Left ventricle myocardium inferior (tissue), 1 donor: ENCODE data around the gene PAM. TPM values are rescaled to one million over a fixed set of nuclear protein-coding genes. Genes with fewer than 3 reads are reported as not detected.

Source experiments
- DNase-seq: peaks from one replicate; pipeline ENCODE4 v3.0.0-alpha.2; 2020
- H3K27ac ChIP-seq: fragments of 200-600 bp; replicated peaks from 2 replicates; pipeline ENCODE4 v1.8.0; 2021
- H3K27me3 ChIP-seq: fragments of 200-600 bp; 2 replicates; pipeline ENCODE4 v1.8.0; 2021; ENCODE audit warnings: low read depth
- H3K36me3 ChIP-seq: fragments of 200-600 bp; 2 replicates; pipeline ENCODE4 v1.8.0; 2021
- H3K4me1 ChIP-seq: fragments of 200-600 bp; 2 replicates; pipeline ENCODE4 v1.8.0; 2021
- H3K4me3 ChIP-seq: fragments of 200-600 bp; 2 replicates; pipeline ENCODE4 v1.8.0; 2021; ENCODE audit warnings: mild to moderate bottlenecking, moderate library complexity
- H3K9me3 ChIP-seq: fragments of 200-600 bp; replicated peaks from 2 replicates; pipeline ENCODE4 v1.8.0; 2021
- intact Hi-C: fragments of 100-400 bp; cut with micrococcal nuclease; formaldehyde crosslinking; loops from one replicate; pipeline ENCODE4 v1.11.0; 2022
- total RNA-seq: library from RNA; stranded (reverse); fragmentation: NEBNext Ultra II Directional; extraction: Animal tissue kit (Norgen Biotek cat#: 25700); gene quantifications from one replicate; pipeline ENCODE4 v1.2.1, GENCODE V29; 2021
- TF ChIP-seq, protein P1 (sequence below): fragments of 200-600 bp; IDR thresholded peaks from 2 replicates; pipeline ENCODE4 v1.8.0; 2021; ENCODE audit warnings: antibody characterized with exemption, mild to moderate bottlenecking, borderline replicate concordance
- donor health status: DM: no; HTN: yes; CAD: no; lungs with severe emphysema.

PAM gene
- total RNA-seq, 1 donor from 2014 or later = 1,051 TPM

DNA sequence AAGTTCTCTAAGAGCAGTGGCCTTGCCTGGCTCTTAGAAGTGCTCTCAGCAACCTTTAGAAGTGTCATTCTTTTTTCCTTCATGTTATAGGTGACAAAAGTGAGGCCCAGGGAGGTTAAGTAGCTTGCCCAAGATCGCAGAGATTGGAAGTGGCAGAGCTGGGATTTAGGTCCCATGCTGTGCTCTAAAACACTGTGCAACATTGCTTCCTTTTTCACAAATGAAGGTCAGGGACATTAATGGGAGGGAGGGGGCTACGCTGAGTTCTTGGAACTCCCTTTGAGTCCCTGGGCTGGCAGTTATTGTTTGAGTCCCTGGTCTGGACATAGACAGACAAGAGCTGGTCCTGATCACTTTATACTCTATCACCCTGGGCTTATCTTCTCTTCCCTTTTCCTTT lies 45.3 kb downstream of the PAM start:
- Histone ChIP-seq H3K36me3 (no peaks in the 10 kb centered on the region), H3K27ac (peak overlapping the region; percentile 65), H3K27me3 (no peaks in the 10 kb centered on the region), H3K4me1 (peaks cover 69% of the 10 kb centered on the region), H3K4me3 (no peak overlapping the region), H3K9me3 (no peaks in the 10 kb centered on the region)
- no peak for DNase-seq
- TF ChIP-seq, protein P1, sequence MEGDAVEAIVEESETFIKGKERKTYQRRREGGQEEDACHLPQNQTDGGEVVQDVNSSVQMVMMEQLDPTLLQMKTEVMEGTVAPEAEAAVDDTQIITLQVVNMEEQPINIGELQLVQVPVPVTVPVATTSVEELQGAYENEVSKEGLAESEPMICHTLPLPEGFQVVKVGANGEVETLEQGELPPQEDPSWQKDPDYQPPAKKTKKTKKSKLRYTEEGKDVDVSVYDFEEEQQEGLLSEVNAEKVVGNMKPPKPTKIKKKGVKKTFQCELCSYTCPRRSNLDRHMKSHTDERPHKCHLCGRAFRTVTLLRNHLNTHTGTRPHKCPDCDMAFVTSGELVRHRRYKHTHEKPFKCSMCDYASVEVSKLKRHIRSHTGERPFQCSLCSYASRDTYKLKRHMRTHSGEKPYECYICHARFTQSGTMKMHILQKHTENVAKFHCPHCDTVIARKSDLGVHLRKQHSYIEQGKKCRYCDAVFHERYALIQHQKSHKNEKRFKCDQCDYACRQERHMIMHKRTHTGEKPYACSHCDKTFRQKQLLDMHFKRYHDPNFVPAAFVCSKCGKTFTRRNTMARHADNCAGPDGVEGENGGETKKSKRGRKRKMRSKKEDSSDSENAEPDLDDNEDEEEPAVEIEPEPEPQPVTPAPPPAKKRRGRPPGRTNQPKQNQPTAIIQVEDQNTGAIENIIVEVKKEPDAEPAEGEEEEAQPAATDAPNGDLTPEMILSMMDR = no peak
- intact Hi-C loops = no loop called here

DNA sequence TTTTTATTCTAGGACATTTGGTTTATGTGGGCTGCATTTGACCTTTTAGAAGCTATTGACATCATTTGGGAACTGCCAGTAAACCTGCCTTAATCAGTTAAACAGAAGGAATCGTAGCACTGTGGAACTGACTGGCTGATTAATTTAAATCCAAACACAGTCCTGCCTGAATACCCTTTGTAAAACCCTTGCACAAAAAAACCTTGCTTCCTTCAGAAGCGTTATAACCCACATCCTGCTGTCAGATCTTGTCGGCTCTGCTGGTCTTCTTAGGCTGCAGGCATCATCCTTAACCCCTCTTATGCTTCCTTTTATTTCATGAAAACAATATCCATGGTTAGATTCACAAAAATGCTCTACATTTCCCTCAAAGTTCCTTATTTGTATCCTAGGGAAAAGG lies 46.3 kb downstream of the PAM start:
- H3K9me3 ChIP-seq = no peaks in the 10 kb centered on the region
- H3K27me3 ChIP-seq = no peaks in the 10 kb centered on the region
- no peak for DNase-seq
- TF ChIP-seq, protein P1 = no peak
- peak overlapping the region; percentile 65 for H3K27ac ChIP-seq
- H3K4me1 ChIP-seq = peaks cover 71% of the 10 kb centered on the region
- intact Hi-C loops = no loop called here
- H3K36me3 ChIP-seq = no peaks in the 10 kb centered on the region
- H3K4me3 ChIP-seq = no peak overlapping the region

DNA sequence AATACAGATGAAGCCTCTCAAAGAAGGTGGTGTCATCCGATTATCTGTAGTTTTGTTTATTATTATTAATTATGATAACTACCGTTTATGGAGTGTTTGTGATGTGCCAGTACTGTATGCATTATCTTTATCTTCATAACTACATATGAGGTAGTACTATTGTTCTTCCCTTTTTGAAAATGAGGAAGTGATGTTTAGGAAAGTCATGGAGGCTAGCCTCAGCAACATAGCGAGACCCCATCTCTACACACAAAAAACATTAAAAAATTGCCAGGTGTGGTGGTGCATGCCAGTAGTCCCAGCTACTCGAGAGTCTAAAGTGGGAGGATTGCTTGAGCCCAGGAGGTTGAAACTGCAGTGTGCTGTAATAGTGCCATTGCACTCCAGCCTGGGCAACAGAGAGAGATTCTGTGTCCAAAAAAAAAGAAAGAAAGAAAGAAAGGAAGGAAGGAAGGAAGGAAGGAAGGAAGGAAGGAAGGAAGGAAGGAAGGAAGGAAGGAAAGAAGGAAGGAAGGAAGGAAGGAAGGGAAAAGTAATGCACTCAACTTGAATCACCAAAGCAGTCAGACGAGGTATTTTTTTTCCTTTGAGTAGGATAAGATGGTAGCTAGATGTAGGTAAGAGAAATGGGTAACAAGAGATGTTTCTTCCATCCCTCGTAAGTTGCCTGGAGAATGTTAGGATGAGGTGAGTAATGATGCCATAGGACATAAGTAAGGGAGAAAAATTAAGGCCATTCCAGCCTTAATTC lies 47.8 kb downstream of the PAM start:
- Histone ChIP-seq H3K4me1 (peaks cover 70% of the 10 kb centered on the region), H3K9me3 (no peaks in the 10 kb centered on the region), H3K36me3 (no peaks in the 10 kb centered on the region), H3K27me3 (no peaks in the 10 kb centered on the region), H3K4me3 (no peak overlapping the region), H3K27ac (no peak overlapping the region)
- TF ChIP-seq, protein P1 = no peak
- no peak for DNase-seq
- intact Hi-C loops = no loop called here

DNA sequence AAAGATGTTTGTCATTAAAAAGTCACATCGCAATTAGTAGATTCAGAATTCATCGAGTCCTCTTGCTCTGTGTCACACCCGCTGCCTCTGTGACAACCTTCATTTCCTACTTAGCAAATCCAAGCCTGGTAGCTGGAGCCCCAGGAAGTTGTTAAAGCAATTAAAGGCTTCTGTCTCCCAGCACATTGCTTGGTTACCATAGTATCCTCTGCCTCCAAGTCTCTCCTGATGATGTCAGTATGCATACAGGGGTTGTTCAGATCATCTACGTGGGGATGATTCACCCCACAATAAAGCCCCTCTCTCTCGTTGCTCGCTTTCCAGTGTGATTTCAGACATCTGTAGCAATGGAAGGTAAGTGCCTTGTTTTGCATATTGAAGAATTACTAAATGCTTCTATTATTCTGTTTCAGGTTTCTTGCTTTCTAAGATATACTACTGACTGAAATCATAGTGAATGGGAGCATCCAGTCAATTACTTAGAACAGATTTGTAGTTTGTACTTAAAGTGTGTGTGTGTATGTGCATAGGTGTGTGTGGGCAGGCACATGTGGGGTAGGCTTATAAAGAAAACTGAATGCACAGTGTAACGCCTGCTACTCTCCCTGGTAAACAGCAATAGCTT lies 52.9 kb downstream of the PAM start:
- DNase-seq = no peak
- H3K9me3 ChIP-seq = no peaks in the 10 kb centered on the region
- H3K4me1 ChIP-seq = peaks cover 56% of the 10 kb centered on the region
- intact Hi-C loops = no loop called here
- no peaks in the 10 kb centered on the region for H3K36me3 ChIP-seq
- peak overlapping the region; percentile 39 for H3K27ac ChIP-seq
- no peak overlapping the region for H3K4me3 ChIP-seq
- H3K27me3 ChIP-seq = no peaks in the 10 kb centered on the region
- TF ChIP-seq, protein P1 = no peak

DNA sequence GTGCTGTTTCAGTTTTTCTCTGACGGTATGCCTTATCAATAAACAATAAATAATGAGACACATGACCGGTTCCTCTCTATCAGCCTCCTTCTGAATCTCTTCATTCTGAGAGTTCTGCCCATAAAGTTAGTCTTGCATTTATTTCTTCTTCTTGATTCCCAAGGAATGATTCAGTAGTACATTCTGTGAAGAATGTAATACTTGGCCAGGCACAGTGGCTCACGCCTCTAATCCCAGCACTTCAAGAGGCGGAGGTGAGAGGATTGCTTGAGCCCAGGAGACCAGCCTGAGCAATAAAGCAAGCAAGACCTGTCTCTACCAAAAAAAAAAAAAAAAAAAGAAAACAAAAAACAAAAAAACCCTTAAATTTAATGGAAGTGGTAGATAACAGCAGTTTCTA lies 53.9 kb downstream of the PAM start:
- Histone ChIP-seq H3K4me1 (peaks cover 61% of the 10 kb centered on the region), H3K27ac (no peak overlapping the region), H3K27me3 (no peaks in the 10 kb centered on the region), H3K36me3 (no peaks in the 10 kb centered on the region), H3K9me3 (no peaks in the 10 kb centered on the region), H3K4me3 (no peak overlapping the region)
- intact Hi-C loops = no loop called here
- no peak for DNase-seq
- TF ChIP-seq, protein P1 = no peak
